Measurements from ENCODE around the gene XNDC1N. TPM values are rescaled to one million over a fixed set of nuclear protein-coding genes. Genes with fewer than 3 reads are reported as not detected.

The XNDC1N gene
- total RNA-seq, 4 donors from 2014 or later: 0.75 to 15.9 (median 2.2) TPM

DNA sequence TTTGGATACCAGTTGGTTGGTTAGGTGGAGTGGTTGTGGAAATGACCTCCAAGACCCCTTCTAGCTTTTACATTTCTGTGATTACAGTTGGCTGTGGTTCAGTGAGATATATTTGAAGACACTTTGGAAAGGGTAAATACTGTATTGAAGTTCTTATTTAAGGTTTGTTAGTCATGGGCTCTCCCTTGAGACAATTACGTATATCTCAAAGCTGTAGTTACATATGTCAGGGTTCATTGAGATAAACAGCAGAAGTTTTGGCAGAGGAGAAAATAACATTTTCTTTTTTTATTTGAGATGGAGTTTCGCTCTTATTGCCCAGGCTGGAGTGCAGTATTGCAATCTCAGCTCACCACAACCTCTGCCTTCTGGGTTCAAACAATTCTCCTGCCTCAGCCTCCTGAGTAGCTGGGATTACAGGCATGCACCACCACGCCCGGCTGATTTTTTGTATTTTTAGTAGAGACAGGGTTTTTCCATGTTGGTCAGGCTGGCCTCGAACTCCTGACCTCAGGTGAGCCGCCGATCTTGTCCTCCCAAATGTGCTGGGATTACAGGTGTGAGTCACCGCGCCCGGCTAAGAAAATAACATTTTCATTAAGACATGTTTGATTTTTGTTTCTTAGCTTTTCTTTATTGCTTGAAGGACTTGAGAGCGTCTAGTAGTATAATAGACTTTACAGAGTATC is 2.3 kb upstream of the XNDC1N start:
- H3K27ac ChIP-seq: peak overlapping the region; percentile 15 to 93 (median 49)
- peaks cover 51 to 53% of the 10 kb centered on the region in 2 donors for H3K4me1 ChIP-seq
- DNase-seq (no peak), ATAC-seq (no peak)
- in situ Hi-C loops (cut with MboI; ENCODE audit: low sequenced_read_pairs in 4 of 4) (no loop called here), intact Hi-C loops (cut with DNase I; ENCODE audit: low total_unique reads) (no loop called here)
- H3K4me3 ChIP-seq: peak overlapping the region in 1 of 4 donors; percentile 82
- H3K27me3 ChIP-seq: no peaks in the 10 kb centered on the region
- H3K36me3 ChIP-seq: no peaks in the 10 kb centered on the region
- TF ChIP-seq, protein P1, sequence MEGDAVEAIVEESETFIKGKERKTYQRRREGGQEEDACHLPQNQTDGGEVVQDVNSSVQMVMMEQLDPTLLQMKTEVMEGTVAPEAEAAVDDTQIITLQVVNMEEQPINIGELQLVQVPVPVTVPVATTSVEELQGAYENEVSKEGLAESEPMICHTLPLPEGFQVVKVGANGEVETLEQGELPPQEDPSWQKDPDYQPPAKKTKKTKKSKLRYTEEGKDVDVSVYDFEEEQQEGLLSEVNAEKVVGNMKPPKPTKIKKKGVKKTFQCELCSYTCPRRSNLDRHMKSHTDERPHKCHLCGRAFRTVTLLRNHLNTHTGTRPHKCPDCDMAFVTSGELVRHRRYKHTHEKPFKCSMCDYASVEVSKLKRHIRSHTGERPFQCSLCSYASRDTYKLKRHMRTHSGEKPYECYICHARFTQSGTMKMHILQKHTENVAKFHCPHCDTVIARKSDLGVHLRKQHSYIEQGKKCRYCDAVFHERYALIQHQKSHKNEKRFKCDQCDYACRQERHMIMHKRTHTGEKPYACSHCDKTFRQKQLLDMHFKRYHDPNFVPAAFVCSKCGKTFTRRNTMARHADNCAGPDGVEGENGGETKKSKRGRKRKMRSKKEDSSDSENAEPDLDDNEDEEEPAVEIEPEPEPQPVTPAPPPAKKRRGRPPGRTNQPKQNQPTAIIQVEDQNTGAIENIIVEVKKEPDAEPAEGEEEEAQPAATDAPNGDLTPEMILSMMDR (IDR thresholded peaks at IDR 0.05 in 4 of 5, conservative IDR thresholded peaks at IDR 0.05 in 1 of 5): no peak
- no peak for TF ChIP-seq POLR2A (IDR thresholded peaks at IDR 0.05)
- H3K9me3 ChIP-seq: no peaks in the 10 kb centered on the region

DNA sequence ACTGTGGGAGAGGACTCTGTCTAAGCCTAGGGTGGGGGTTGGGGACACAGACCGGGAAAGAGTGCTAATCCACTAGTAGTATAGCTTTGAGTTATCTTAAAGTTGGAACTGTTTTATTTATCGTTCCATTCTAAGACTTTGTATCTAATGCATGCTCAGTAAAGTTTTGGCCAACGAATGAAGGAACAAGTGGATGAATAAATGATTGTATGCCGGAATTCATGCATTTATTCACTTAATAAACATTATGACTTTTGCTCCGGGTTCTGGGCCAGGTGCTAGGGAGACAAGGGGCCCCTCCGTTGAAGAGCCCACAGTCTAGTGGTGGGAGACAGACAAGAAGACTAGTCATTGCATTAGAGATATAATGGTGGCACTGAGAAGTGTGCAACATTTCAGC is 1.1 kb upstream of the XNDC1N start:
- no peak for ATAC-seq
- in situ Hi-C loops (cut with MboI; ENCODE audit: low sequenced_read_pairs in 4 of 4) (no loop called here), intact Hi-C loops (cut with DNase I; ENCODE audit: low total_unique reads) (loop anchor here (2.0 kb wide), 2 partner anchors 173 to 183 kb away; partner anchors contain the start of genes ANAPC15 and LAMTOR1)
- no peaks in the 10 kb centered on the region for H3K27me3 ChIP-seq
- TF ChIP-seq, protein P1 (IDR thresholded peaks at IDR 0.05 in 4 of 5, conservative IDR thresholded peaks at IDR 0.05 in 1 of 5): no peak
- TF ChIP-seq POLR2A (IDR thresholded peaks at IDR 0.05): no peak
- peaks cover 51 to 53% of the 10 kb centered on the region in 2 donors for H3K4me1 ChIP-seq
- H3K27ac ChIP-seq: peak overlapping the region; percentile 84 to 93 (median 90)
- H3K36me3 ChIP-seq: no peaks in the 10 kb centered on the region
- H3K4me3 ChIP-seq: peak overlapping the region; percentile 82 to 98 (median 90)
- no peaks in the 10 kb centered on the region for H3K9me3 ChIP-seq
- DNase-seq: no peak

DNA sequence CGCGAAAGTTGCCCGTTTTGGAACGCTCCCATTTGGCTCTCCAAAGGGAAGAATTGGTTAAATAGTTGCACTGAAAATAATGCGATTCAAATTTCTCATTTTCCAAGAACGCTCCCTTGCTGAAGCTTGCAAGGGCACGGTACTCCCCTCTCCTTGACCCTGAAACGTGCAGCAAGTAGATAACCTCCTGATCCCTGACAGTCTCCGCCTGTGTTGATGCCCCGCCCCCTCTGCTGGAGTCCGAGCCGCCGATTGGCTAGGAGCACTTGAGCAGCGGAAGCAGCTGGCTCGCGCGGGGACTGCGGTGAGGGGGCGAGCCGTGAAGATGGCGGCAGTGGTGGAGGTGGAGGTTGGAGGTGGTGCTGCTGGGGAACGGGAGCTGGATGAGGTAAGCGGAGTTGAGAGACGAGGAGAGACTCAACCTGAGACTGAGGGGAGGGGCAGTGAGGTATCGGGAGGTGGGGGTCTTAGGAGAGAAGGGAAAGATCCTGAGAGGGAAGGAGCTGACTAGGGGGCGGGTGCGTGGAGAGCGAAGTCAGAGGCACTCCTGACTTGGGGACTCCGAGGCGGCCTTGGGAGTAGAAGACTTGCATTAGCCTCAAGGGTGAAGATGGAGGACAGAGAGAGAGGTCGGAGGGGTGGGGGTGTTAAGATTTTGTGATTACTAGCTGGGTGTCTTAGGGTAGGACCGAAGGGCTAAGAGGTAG is 496 bp upstream of the XNDC1N start, which contains the start of gene RNF121:
Gene RNF121 (plus strand): TSS at position 310 of the 707 bp plus-strand sequence. CDS start 16 bp downstream, at position 326.
- ATAC-seq: peak; percentile 97
- intact Hi-C loops (cut with DNase I; ENCODE audit: low total_unique reads): loop anchor here (1.0 to 2.0 kb wide), 4 partner anchors 151 to 294 kb away; partner anchors contain the start of genes ANAPC15, LAMTOR1, LRRC51 and NUMA1
- peaks cover 47 to 50% of the 10 kb centered on the region in 2 donors for H3K4me1 ChIP-seq
- peak within 1 kb of the TSS; percentile 82 to 98 (median 90) for H3K4me3 ChIP-seq
- H3K36me3 ChIP-seq: no peaks in the 10 kb centered on the region
- H3K27me3 ChIP-seq: no peaks in the 10 kb centered on the region
- peak; percentile 65 to 79 for TF ChIP-seq POLR2A (IDR thresholded peaks at IDR 0.05)
- TF ChIP-seq, protein P1 (IDR thresholded peaks at IDR 0.05 in 4 of 5, conservative IDR thresholded peaks at IDR 0.05 in 1 of 5): no peak
- in situ Hi-C loops (cut with MboI; ENCODE audit: low sequenced_read_pairs in 4 of 4): no loop called here
- H3K9me3 ChIP-seq: no peaks in the 10 kb centered on the region
- peak; percentile 97 for DNase-seq
- peak within 1 kb of the TSS; percentile 84 to 93 (median 90) for H3K27ac ChIP-seq

DNA sequence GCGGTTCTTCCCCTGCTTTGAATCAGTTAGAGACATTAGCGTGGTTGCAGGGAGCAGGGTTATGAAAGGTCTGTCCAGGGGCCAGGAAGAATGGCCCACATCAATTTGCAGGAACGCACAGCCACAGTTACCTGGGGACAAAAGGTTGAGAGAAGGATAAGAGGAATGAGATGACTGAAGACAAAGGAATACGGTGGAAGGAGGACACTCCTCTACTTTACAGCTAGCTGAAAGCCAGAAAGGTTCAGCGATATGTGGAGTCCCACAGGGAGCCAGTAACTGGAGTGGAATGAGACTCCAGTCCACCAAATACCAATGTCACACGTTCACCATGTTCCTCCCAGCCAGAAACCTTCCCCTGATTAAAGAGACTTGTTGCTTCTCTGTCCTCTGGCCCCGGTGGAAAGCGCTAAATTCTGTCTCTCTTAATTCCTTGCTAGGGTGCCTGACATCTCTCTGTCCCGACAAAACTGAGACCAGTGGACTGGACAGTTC is 10.7 kb downstream of the XNDC1N start:
- intact Hi-C loops (cut with DNase I; ENCODE audit: low total_unique reads) (no loop called here), in situ Hi-C loops (cut with MboI; ENCODE audit: low sequenced_read_pairs in 4 of 4) (no loop called here)
- ATAC-seq (no peak), DNase-seq (no peak)
- TF ChIP-seq, protein P1 (IDR thresholded peaks at IDR 0.05 in 4 of 5, conservative IDR thresholded peaks at IDR 0.05 in 1 of 5): no peak
- TF ChIP-seq POLR2A (IDR thresholded peaks at IDR 0.05): no peak
- Histone ChIP-seq H3K4me3 (no peak overlapping the region), H3K27me3 (no peaks in the 10 kb centered on the region), H3K9me3 (no peaks in the 10 kb centered on the region), H3K36me3 (peaks cover 0 to 38% of the 10 kb centered on the region in 2 donors), H3K27ac (no peak overlapping the region), H3K4me1 (no peaks in the 10 kb centered on the region)

Measured in gastrocnemius medialis (tissue), 4 donors.